BJ (cell line): Measurements from ENCODE around the gene FAM181A. TPM values are rescaled to one million over a fixed set of nuclear protein-coding genes. Genes with fewer than 3 reads are reported as not detected.

Source experiments
- CTCF ChIA-PET: fragments of 350-600 bp; formaldehyde crosslinking; extraction: SDS; loops from one replicate; lab custom pipeline; 2021; ENCODE audit warnings: antibody characterized with exemption, inconsistent platforms; lab: Yijun Ruan, JAX
- POLR2A ChIA-PET: fragments of 300-600 bp; sonication (Branson Sonifier 250); formaldehyde crosslinking; extraction: SDS; loops from one replicate; lab custom pipeline; 2021; ENCODE audit warnings: antibody characterized with exemption; lab: Charles Lee
- DNase-seq: peaks from one replicate; pipeline ENCODE4 v3.0.0-alpha.2; 2011; ENCODE audit warnings: low read depth
- H3K27me3 ChIP-seq: 2 replicates; pipeline ENCODE4 v1.6.0; 2011; ENCODE audit warnings: low read length; ENCODE audit not compliant: control insufficient read depth, insufficient read depth
- H3K36me3 ChIP-seq: 2 replicates; pipeline ENCODE4 v1.5.1; 2011; ENCODE audit warnings: low read length; ENCODE audit not compliant: control insufficient read depth, insufficient read depth
- H3K4me3 ChIP-seq: 2 replicates; pipeline ENCODE4 v1.5.1; 2011; ENCODE audit warnings: low read depth, mild to moderate bottlenecking, control low read depth, low read length
- polyA plus RNA-seq: library from polyadenylated mRNA; depleted of rRNA; stranded (reverse); fragments of >200 nt; gene quantifications from 2 replicates; pipeline ENCODE4 v1.2.3, GENCODE V29; 2011
- TF ChIP-seq, protein P1 (sequence below): IDR thresholded peaks from 2 replicates; pipeline ENCODE4 v1.5.1; 2011; ENCODE audit warnings: low read depth, mild to moderate bottlenecking, control low read depth, inconsistent platforms, low read length, moderate library complexity; ENCODE audit not compliant: insufficient read depth

FAM181A gene
- polyA plus RNA-seq, 1 experiment = not detected

DNA sequence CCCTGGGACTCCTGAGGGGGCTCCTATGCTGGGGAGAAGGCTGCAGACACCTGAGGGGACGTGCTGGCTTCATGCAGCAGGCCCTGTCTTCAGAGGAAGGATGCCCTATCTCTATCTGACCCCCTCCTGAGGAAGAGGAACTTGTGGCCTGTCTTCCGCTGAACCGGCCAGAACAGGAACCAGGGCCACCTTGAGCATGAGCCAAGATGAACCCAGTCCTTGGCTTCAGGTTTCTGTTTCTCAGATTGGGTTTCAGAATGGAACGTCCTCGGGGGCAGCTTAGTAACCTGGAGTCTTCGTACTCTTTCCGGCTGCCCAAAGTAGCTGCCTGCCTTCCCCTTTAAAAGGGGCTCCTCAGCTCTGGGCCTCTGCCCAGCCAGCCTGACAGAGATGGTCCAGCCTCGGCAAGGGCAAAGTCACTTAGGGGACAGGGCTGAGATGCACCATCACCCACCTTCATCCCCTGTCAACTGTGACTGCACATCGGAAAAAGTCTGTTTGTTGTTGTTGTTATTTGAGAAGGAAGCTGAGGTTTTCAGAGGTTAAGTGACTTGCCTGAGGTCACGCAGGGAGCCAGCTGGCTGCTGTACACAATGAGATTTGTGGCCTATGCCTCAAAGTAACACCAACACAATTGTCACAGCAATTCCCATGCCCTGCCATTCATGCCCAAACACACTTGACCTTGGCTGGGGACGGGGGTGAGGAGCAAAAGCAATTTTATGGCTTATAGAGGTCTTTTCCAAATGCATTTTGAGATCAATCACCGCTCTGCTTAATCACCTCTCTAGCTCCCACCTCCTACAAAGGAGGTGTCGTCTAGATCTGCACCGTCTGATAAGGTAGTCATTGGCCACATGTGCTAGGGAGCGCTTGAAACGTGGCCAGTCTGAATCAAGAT, 35.8 kb downstream of the FAM181A start:
- ChIA-PET CTCF (interaction anchor here (0.6 to 1.4 kb wide), 5 partner anchors 10 to 159 kb away, joined by 3 to 4 read pairs (median 3); no protein-coding TSS in a partner anchor), POLR2A (no interaction called here)
- no peak overlapping the region for H3K4me3 ChIP-seq
- H3K36me3 ChIP-seq = no peaks in the 10 kb centered on the region
- no peaks in the 10 kb centered on the region for H3K27me3 ChIP-seq
- DNase-seq = no peak
- TF ChIP-seq, protein P1, sequence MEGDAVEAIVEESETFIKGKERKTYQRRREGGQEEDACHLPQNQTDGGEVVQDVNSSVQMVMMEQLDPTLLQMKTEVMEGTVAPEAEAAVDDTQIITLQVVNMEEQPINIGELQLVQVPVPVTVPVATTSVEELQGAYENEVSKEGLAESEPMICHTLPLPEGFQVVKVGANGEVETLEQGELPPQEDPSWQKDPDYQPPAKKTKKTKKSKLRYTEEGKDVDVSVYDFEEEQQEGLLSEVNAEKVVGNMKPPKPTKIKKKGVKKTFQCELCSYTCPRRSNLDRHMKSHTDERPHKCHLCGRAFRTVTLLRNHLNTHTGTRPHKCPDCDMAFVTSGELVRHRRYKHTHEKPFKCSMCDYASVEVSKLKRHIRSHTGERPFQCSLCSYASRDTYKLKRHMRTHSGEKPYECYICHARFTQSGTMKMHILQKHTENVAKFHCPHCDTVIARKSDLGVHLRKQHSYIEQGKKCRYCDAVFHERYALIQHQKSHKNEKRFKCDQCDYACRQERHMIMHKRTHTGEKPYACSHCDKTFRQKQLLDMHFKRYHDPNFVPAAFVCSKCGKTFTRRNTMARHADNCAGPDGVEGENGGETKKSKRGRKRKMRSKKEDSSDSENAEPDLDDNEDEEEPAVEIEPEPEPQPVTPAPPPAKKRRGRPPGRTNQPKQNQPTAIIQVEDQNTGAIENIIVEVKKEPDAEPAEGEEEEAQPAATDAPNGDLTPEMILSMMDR = no peak

DNA sequence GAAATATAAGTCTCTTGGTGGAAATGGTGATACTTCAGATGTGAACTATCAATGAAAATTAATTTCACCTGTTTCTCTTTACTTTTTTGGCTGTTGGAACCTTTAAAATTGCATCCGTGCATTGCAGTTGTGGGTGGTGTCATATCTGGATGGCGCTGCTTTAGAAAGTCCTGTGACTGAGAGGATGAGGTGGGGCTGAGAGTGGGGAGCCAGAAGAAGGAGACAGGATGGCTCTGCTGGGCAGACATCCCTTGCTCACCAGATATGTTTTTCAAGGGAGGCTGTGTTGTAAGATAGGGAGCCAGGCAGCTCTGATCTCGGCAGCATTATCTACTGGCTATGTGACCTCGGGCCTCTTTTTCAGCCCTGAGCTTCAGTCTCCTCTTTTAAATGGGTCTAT, 36.5 kb downstream of the FAM181A start:
- ChIA-PET POLR2A (no interaction called here), CTCF (interaction anchor here (0.9 to 2.3 kb wide), 5 partner anchors 9 to 158 kb away, joined by 3 to 15 read pairs (median 4); no protein-coding TSS in a partner anchor)
- Histone ChIP-seq H3K36me3 (no peaks in the 10 kb centered on the region), H3K27me3 (no peaks in the 10 kb centered on the region), H3K4me3 (no peak overlapping the region)
- DNase-seq = no peak
- TF ChIP-seq, protein P1 = no peak

DNA sequence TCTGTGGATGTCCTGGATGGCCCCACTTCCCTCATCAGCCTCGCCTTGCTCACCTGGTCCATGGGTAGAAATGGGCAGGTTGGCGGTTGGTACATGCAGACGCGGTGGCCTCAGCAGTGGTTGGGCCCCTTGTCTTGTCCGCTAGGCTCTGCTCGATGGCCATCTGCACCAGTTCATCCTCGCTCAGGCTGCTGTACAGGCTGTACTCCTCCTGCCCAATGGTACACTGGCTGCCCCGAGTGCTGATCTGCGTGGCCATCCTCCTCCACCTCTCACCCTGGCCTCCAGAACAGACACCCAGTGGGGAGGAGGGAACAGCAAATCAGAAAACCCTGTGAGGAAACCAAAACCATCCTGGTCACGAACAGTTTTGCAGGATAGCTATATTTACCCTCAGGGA, 37.1 kb downstream of the FAM181A start:
- Histone ChIP-seq H3K4me3 (no peak overlapping the region), H3K27me3 (no peaks in the 10 kb centered on the region), H3K36me3 (no peaks in the 10 kb centered on the region)
- no peak for DNase-seq
- CTCF ChIA-PET = interaction anchor here (1.1 to 2.4 kb wide), 3 partner anchors 9 to 37 kb away, joined by 3 to 15 read pairs (median 9); no protein-coding TSS in a partner anchor
- TF ChIP-seq, protein P1 = no peak
- POLR2A ChIA-PET = no interaction called here

DNA sequence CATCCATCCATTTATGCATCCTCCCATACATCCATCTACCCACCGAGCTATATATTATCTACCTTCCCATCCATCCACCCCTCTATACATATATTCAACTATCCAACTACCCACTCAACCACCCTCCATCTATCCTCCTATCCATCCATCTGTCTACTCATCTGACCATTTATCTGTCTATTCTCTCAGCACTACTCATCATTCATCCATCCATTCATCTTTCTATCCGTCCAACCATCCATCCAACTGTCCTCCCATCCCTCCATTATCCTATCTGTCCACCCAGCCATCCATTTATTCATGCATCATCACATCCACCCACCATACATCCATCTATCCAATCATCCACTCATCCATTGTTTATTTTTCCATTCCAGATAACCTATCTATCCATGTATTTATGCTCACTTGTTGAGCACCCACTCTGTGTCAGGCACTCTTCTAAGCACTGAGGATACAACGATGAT, 37.7 kb downstream of the FAM181A start:
- no peaks in the 10 kb centered on the region for H3K36me3 ChIP-seq
- no peaks in the 10 kb centered on the region for H3K27me3 ChIP-seq
- no peak overlapping the region for H3K4me3 ChIP-seq
- DNase-seq = no peak
- ChIA-PET POLR2A (no interaction called here), CTCF (interaction anchor here (1.1 to 2.4 kb wide), 3 partner anchors 8 to 36 kb away, joined by 3 to 15 read pairs (median 9); no protein-coding TSS in a partner anchor)
- TF ChIP-seq, protein P1 = no peak

DNA sequence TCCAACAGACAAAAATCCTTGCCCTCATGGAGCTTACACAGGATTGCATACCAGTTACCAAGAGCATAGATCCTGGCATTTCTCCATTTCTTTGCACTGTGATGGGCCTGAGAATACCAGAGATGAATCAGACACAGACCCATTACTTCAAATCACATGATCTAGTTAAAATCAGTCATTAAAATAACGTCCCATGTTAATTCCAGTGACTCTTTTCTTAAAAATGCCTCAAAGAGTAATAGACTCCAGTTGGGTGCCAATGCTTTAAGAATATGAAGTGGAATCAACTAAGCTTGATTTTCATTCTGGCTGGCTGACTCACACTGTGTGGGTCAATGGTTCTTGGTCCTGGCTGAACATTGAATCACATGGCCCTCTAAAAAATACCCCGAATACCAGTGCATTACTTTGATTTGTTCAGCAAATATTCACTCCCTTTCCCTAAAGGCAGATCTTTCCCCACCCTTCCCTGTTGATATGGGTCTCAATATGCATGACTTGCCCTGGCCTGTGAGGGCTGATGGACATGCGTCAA, 38.2 kb downstream of the FAM181A start:
- ChIA-PET CTCF (interaction anchor here (0.8 to 2.4 kb wide), 3 partner anchors 26 to 36 kb away, joined by 3 to 15 read pairs (median 9); no protein-coding TSS in a partner anchor), POLR2A (no interaction called here)
- TF ChIP-seq, protein P1 = no peak
- no peaks in the 10 kb centered on the region for H3K36me3 ChIP-seq
- no peaks in the 10 kb centered on the region for H3K27me3 ChIP-seq
- DNase-seq = peak; percentile 97
- H3K4me3 ChIP-seq = no peak overlapping the region
